PC-3 (cell line): ENCODE measurements around the gene CYP27C1. TPM values are rescaled to one million over a fixed set of nuclear protein-coding genes. Genes with fewer than 3 reads are reported as not detected.

Experiments used
- ATAC-seq: fragments of 200-7000 bp; cut with Tn5 transposase; 2 replicates; pipeline ENCODE4 v1.9.1; 2020; ENCODE audit warnings: mild to moderate bottlenecking, moderate library complexity
- BruUV-seq: library from RNA; stranded (reverse); fragments of 400-500 nt; replicated peaks from 2 replicates; lab custom pipeline; 2021; lab: Mats Ljungman, UMichigan
- CTCF ChIA-PET: fragments of 300-600 bp; sonication (Branson Sonifier 250); formaldehyde crosslinking; loops from one replicate; lab custom pipeline; 2022; ENCODE audit warnings: antibody characterized with exemption; lab: Charles Lee
- POLR2A ChIA-PET: fragments of 300-600 bp; sonication (Branson Sonifier 250); formaldehyde crosslinking; loops from one replicate; lab custom pipeline; 2022; ENCODE audit warnings: antibody characterized with exemption; ENCODE audit not compliant: unreplicated experiment; lab: Charles Lee
- DNase-seq: peaks from one replicate; pipeline ENCODE4 v3.0.0-alpha.2; 2015
- H2AFZ ChIP-seq: fragments of 300-600 bp; sonication (generic); 2 replicates; pipeline ENCODE4 v1.6.0; 2016; ENCODE audit warnings: antibody characterized with exemption, low read length
- H3F3A ChIP-seq: fragments of 300-600 bp; sonication (generic); one replicate; pipeline ENCODE4 v1.6.0; 2017; ENCODE audit warnings: antibody characterized with exemption, low read length, control low read depth, mild to moderate bottlenecking; ENCODE audit not compliant: unreplicated experiment
- H3K27ac ChIP-seq: fragments of 300-600 bp; sonication (generic); 2 replicates; pipeline ENCODE4 v1.5.1; 2016; ENCODE audit warnings: mild to moderate bottlenecking, low read length
- H3K27me3 ChIP-seq: fragments of 300-600 bp; sonication (generic); 2 replicates; pipeline ENCODE4 v1.6.1; 2016; ENCODE audit warnings: low read length, mixed read lengths
- H3K36me3 ChIP-seq: fragments of 300-600 bp; sonication (generic); 2 replicates; pipeline ENCODE4 v1.6.1; 2016; ENCODE audit warnings: low read depth, mixed run types, low read length, mixed read lengths
- H3K4me1 ChIP-seq: fragments of 300-600 bp; sonication (generic); 2 replicates; pipeline ENCODE4 v1.5.1; 2016; ENCODE audit warnings: low read length; ENCODE audit not compliant: insufficient read depth
- H3K4me2 ChIP-seq: fragments of 300-600 bp; sonication (generic); 2 replicates; pipeline ENCODE4 v1.6.0; 2016; ENCODE audit warnings: low read length
- H3K4me3 ChIP-seq: fragments of 300-600 bp; sonication (generic); 2 replicates; pipeline ENCODE4 v1.5.1; 2016; ENCODE audit warnings: mild to moderate bottlenecking, low read length, mixed read lengths
- H3K79me2 ChIP-seq: fragments of 300-600 bp; sonication (generic); 2 replicates; pipeline ENCODE4 v1.6.1; 2017; ENCODE audit warnings: low read length, mixed read lengths
- H3K9ac ChIP-seq: fragments of 300-600 bp; sonication (generic); 2 replicates; pipeline ENCODE4 v1.6.0; 2016; ENCODE audit warnings: mild to moderate bottlenecking, low read length
- H3K9me2 ChIP-seq: fragments of 300-600 bp; sonication (generic); replicated peaks from 2 replicates; pipeline ENCODE4 v1.6.1; 2016; ENCODE audit warnings: mixed run types, low read length, mixed read lengths
- H3K9me3 ChIP-seq: fragments of 300-600 bp; sonication (generic); 2 replicates; pipeline ENCODE4 v1.6.1; 2016; ENCODE audit warnings: low read length, mixed read lengths
- H4K20me1 ChIP-seq: fragments of 300-600 bp; sonication (generic); 2 replicates; pipeline ENCODE4 v1.6.1; 2016; ENCODE audit warnings: low read length, mixed read lengths
- CTCF ChIP-seq: fragments of 300-600 bp; sonication (generic); conservative IDR thresholded peaks from 2 replicates; pipeline ENCODE4 v1.5.1; 2017; ENCODE audit warnings: antibody characterized with exemption, low read depth, mild to moderate bottlenecking, low read length
- EZH2 ChIP-seq: fragments of 300-600 bp; sonication (generic); IDR thresholded peaks from one replicate; pipeline ENCODE4 v1.6.1; 2017; ENCODE audit warnings: antibody characterized with exemption, mild to moderate bottlenecking, low read length; ENCODE audit not compliant: unreplicated experiment
- EZH2phosphoT487 ChIP-seq: fragments of 300-600 bp; sonication (generic); IDR thresholded peaks from 2 replicates; pipeline ENCODE4 v1.6.1; 2018; ENCODE audit warnings: mild to moderate bottlenecking, antibody characterized with exemption, low read length, borderline replicate concordance
- intact Hi-C: fragments of 100-400 bp; cut with micrococcal nuclease; formaldehyde crosslinking; loops from 2 replicates; pipeline ENCODE4 v1.9.0; 2023
- total RNA-seq: library from RNA; depleted of rRNA; stranded (reverse); fragments of >200 nt; gene quantifications from 2 replicates; pipeline ENCODE4 v1.2.3, GENCODE V29; 2014

The CYP27C1 gene
- total RNA-seq, 1 experiment from 2014 or later: 0.36 TPM

DNA sequence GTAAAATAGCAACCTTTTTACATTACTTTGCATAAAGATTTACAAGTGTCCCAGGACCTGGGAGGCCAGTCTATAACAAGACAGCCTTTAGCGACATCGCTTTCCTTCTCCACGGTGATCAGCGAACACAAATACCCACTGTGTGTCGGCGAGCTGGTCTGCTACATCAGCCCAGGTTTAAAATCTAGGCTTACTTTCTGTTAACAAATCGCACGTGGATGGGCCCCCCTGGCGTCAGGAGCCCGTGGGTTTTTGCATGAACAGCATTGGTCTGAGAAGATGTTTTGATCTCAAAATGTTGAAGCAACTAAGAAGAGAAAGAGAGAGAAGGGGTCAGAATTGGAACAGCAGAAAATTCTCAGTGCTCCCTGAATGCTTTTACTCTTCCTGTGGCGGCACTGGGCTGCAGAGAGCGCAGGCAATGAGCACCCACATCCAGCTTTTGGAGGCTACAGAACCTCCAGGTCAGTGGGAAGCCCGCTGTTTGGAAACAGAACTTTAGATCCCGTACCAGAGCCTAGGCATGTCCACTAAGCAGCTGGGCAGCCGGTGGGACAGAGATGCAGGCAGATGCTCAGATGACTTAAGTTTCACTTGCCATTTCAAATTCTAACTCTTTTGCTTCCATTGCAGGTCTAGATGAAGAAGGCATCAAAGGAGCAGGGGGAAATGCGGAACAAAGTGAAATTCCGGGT lies 32.9 kb downstream of the CYP27C1 start:
- CTCF ChIA-PET: no interaction called here
- TF ChIP-seq CTCF (no peak), EZH2 (no peak), EZH2phosphoT487 (no peak)
- BruUV-seq: no TSS peak
- no peaks in the 10 kb centered on the region for H3K79me2 ChIP-seq
- POLR2A ChIA-PET: no interaction called here
- no peaks in the 10 kb centered on the region for H3F3A ChIP-seq
- no peaks in the 10 kb centered on the region for H3K27me3 ChIP-seq
- no peak overlapping the region for H2AFZ ChIP-seq
- no peaks in the 10 kb centered on the region for H3K4me1 ChIP-seq
- no peaks in the 10 kb centered on the region for H3K36me3 ChIP-seq
- DNase-seq: no peak
- H3K9me3 ChIP-seq: no peaks in the 10 kb centered on the region
- no peaks in the 10 kb centered on the region for H4K20me1 ChIP-seq
- no peak overlapping the region for H3K4me3 ChIP-seq
- H3K27ac ChIP-seq: no peak overlapping the region
- no peak overlapping the region for H3K4me2 ChIP-seq
- intact Hi-C loops: no loop called here
- ATAC-seq: no peak
- no peaks in the 10 kb centered on the region for H3K9me2 ChIP-seq
- no peak overlapping the region for H3K9ac ChIP-seq

- DNase-seq (peak; percentile 12), ATAC-seq (peak; percentile 42; the same call in 1 of the 2 replicates)
- CTCF ChIA-PET: no interaction called here
- H3K4me3 ChIP-seq: no peak overlapping the region
- POLR2A ChIA-PET: no interaction called here
- H3K36me3 ChIP-seq: no peaks in the 10 kb centered on the region
- H3K9ac ChIP-seq: no peak overlapping the region
- no peaks in the 10 kb centered on the region for H3K4me1 ChIP-seq
- H3F3A ChIP-seq: no peaks in the 10 kb centered on the region
- intact Hi-C loops: no loop called here
- TF ChIP-seq EZH2phosphoT487 (no peak), CTCF (no peak), EZH2 (no peak)
- no peak overlapping the region for H3K4me2 ChIP-seq
- H3K9me3 ChIP-seq: no peaks in the 10 kb centered on the region
- peak overlapping the region; percentile 13; the same call in 1 of the 2 replicates for H2AFZ ChIP-seq
- H3K27ac ChIP-seq: no peak overlapping the region
- no peaks in the 10 kb centered on the region for H4K20me1 ChIP-seq
- no peaks in the 10 kb centered on the region for H3K79me2 ChIP-seq
- H3K27me3 ChIP-seq: no peaks in the 10 kb centered on the region
- BruUV-seq: no TSS peak
- H3K9me2 ChIP-seq: no peaks in the 10 kb centered on the region
These were observed 34.4 kb downstream of the CYP27C1 start for GRCh38 chr2:127185705-127186104.

GRCh38 chr2:127185093-127185492 lies 35.0 kb downstream of the CYP27C1 start:
- H2AFZ ChIP-seq: no peak overlapping the region
- ChIA-PET CTCF (no interaction called here), POLR2A (no interaction called here)
- no peaks in the 10 kb centered on the region for H3F3A ChIP-seq
- no peak overlapping the region for H3K4me2 ChIP-seq
- no peaks in the 10 kb centered on the region for H3K36me3 ChIP-seq
- no peaks in the 10 kb centered on the region for H3K4me1 ChIP-seq
- no peaks in the 10 kb centered on the region for H3K27me3 ChIP-seq
- no TSS peak for BruUV-seq
- H3K9me3 ChIP-seq: no peaks in the 10 kb centered on the region
- no peak for DNase-seq
- no peak for ATAC-seq
- H3K79me2 ChIP-seq: no peaks in the 10 kb centered on the region
- H3K9me2 ChIP-seq: no peaks in the 10 kb centered on the region
- no peak overlapping the region for H3K9ac ChIP-seq
- TF ChIP-seq CTCF (0 out of 2 replicates have a peak, but pooled peaks have one; percentile 10), EZH2 (no peak)
- no peak overlapping the region for H3K27ac ChIP-seq
- no peaks in the 10 kb centered on the region for H4K20me1 ChIP-seq
- intact Hi-C loops: no loop called here
- no peak overlapping the region for H3K4me3 ChIP-seq
